ENCODE data around the gene ANP32B. TPM values are rescaled to one million over a fixed set of nuclear protein-coding genes. Genes with fewer than 3 reads are reported as not detected.

Gene ANP32B
- total and polyA plus RNA-seq, 7 donors, result 31.4 to 217 (median 66.7) TPM

DNA sequence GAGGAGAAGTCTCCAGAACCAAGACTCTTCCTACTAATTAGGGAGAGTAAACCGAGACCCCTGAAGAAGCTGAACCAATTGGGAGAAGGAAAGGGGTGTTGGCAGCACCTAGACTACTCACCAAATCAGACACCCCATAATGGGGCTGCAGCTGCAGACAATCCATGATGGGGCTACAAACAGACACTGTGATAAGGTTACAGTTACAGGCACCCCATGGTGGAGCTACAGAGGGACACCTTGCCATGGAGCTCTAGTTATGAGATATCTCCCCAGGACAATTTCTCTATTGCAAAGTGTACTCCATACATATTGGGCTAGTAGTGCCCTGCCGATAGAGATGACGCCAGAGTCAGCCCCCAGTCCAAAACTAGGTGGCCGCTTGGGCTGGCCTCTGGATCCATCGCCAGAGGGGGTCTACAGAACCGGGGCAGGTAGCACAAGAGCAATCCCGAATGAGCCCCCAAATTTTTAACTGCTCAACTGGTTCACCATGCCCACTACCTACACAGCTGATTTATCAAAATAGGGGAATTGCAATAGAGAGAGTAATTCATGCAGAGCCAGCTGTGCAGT, 71.3 kb downstream of the ANP32B start:
- WGBS, 2 donors, result 97 to 99% methylated on average over 7 of the region's 7 CpGs
- TF ChIP-seq, protein P1, sequence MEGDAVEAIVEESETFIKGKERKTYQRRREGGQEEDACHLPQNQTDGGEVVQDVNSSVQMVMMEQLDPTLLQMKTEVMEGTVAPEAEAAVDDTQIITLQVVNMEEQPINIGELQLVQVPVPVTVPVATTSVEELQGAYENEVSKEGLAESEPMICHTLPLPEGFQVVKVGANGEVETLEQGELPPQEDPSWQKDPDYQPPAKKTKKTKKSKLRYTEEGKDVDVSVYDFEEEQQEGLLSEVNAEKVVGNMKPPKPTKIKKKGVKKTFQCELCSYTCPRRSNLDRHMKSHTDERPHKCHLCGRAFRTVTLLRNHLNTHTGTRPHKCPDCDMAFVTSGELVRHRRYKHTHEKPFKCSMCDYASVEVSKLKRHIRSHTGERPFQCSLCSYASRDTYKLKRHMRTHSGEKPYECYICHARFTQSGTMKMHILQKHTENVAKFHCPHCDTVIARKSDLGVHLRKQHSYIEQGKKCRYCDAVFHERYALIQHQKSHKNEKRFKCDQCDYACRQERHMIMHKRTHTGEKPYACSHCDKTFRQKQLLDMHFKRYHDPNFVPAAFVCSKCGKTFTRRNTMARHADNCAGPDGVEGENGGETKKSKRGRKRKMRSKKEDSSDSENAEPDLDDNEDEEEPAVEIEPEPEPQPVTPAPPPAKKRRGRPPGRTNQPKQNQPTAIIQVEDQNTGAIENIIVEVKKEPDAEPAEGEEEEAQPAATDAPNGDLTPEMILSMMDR (IDR thresholded peaks at IDR 0.05), result no peak
- TF ChIP-seq POLR2AphosphoS5 (IDR thresholded peaks at IDR 0.05) (no peak), EP300 (IDR thresholded peaks at IDR 0.05) (no peak), POLR2A (IDR thresholded peaks at IDR 0.05) (no peak)

DNA sequence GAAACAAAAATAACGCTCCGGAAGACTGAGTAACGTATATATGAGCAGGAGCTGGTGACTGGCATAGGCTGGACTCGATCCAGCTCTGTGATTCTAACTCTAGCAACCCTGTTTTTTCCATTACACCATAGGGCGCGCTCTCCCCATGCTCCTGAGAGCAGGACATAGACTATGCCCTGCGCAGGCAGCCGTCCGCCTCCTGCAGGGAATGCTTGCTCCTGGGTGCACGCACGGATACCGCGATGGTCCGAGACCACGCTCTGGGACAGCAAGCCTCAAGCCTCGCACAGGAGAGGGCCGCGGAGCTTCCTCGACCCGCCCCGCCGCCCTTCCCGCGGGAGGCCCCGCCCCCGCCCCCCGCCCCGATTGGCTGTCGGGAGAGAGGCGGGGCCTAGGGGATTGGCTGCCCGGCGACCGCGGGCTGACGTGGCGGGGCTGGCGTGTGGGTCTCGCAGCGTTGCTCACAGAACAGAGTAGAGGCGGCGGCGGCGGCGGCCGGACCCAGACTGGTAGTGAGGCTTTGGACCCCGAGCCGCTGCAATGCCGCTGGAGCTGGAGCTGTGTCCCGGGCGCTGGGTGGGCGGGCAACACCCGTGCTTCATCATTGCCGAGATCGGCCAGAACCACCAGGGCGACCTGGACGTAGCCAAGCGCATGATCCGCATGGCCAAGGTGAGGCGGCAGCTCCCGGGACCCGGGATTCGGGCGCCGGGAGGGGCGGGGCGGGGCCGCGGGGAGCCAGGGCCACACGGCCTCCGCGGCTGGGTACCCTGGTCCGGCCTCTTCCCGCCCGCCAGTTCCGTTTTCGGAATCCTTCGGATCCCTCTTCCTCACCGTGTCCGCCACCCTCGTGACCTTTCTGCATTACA, 73.4 kb downstream of the ANP32B start, which contains the start of gene NANS:
NANS (plus strand) TSS at position 464 of the 869 bp plus-strand sequence; CDS start at position 541, 77 bp downstream.
- H3K27ac ChIP-seq, result peak within 1 kb of the TSS; percentile 95 to 98 (median 96)
- intact Hi-C loops (cut with DNase I), result loop anchor here (1.0 to 10.0 kb wide), 4 partner anchors 74 to 1768 kb away; partner anchors contain the start of genes ANP32B, NR4A3, TBC1D2 and TRMO
- no peaks in the 10 kb centered on the region for H3K9me3 ChIP-seq
- WGBS, 2 donors, result 0 to 1% methylated on average over 80 of the region's 80 CpGs
- H3K4me3 ChIP-seq, result peak within 1 kb of the TSS; percentile 78 to 95 (median 82)
- DNase-seq, result peak; percentile 97
- TF ChIP-seq EP300 (IDR thresholded peaks at IDR 0.05), result no peak
- peak; percentile 94 to 98 (median 96) for TF ChIP-seq POLR2AphosphoS5 (IDR thresholded peaks at IDR 0.05)
- TF ChIP-seq POLR2A (IDR thresholded peaks at IDR 0.05), result peak; percentile 73 to 92
- TF ChIP-seq, protein P1 (IDR thresholded peaks at IDR 0.05), result no peak
- H3K27me3 ChIP-seq, result no peaks in the 10 kb centered on the region
- peaks cover 0 to 10% (median 2%) of the 10 kb centered on the region in 4 donors for H3K36me3 ChIP-seq
- H3K4me1 ChIP-seq, result peaks cover 0 to 20% (median 9%) of the 10 kb centered on the region in 4 donors

More for the DNA sequence above, 71.3 kb downstream of the ANP32B start:
- peaks cover 0 to 20% (median 9%) of the 10 kb centered on the region in 4 donors for H3K4me1 ChIP-seq
- H3K9me3 ChIP-seq, result no peaks in the 10 kb centered on the region
- intact Hi-C loops (cut with DNase I), result loop anchor here (10.0 kb wide), 1 partner anchor 1770 kb away; the partner anchor contains the start of gene NR4A3
- H3K4me3 ChIP-seq, result no peak overlapping the region
- no peaks in the 10 kb centered on the region for H3K36me3 ChIP-seq
- H3K27me3 ChIP-seq, result no peaks in the 10 kb centered on the region
- no peak for DNase-seq
- H3K27ac ChIP-seq, result no peak overlapping the region

DNA sequence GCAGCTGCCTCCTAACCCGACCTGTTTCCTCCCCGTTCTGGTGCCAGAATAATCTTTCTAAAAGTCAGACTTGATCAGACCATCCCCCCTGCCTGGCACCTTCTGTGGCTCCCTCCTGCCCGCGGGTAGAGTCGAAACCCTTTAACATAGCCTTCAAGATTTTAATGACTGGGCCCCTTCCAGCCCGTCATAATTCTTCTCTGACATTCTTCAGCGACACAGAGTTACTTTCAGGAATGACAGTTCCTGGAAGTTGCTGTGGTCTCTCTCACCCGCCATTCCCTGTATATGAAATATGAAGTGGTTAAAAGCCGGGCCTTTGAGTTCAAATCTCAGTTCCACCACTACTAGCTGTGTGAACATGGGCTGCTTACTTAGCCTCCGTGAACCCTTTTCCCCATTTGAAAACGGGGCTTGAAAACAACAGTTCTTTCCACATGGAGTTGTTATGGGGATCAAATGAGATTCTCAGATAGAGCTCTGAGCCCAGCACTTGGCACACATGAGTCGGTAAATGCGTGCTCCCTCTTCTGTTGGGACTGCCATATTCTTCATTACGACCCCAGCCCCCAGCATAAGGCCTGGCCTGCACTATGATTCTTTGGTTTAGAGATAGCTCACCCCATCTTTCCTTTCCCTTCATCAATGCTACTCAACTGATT, 74.1 kb downstream of the ANP32B start:
- Histone ChIP-seq H3K27ac (peak overlapping the region; percentile 95 to 98 (median 96)), H3K9me3 (no peaks in the 10 kb centered on the region), H3K27me3 (no peaks in the 10 kb centered on the region), H3K36me3 (peaks cover 0 to 17% (median 6%) of the 10 kb centered on the region in 4 donors), H3K4me3 (peak overlapping the region; percentile 78 to 95 (median 82)), H3K4me1 (peaks cover 0 to 20% (median 9%) of the 10 kb centered on the region in 4 donors)
- 2 to 4% methylated on average over 14 of the region's 14 CpGs for WGBS, 2 donors
- DNase-seq, result no peak
- TF ChIP-seq, protein P1 (IDR thresholded peaks at IDR 0.05), result no peak
- TF ChIP-seq EP300 (IDR thresholded peaks at IDR 0.05) (no peak), POLR2A (IDR thresholded peaks at IDR 0.05) (no peak)
- intact Hi-C loops (cut with DNase I), result loop anchor here (2.0 to 10.0 kb wide), 3 partner anchors 74 to 1768 kb away; partner anchors contain the start of genes ANP32B, NR4A3 and TRMO

DNA sequence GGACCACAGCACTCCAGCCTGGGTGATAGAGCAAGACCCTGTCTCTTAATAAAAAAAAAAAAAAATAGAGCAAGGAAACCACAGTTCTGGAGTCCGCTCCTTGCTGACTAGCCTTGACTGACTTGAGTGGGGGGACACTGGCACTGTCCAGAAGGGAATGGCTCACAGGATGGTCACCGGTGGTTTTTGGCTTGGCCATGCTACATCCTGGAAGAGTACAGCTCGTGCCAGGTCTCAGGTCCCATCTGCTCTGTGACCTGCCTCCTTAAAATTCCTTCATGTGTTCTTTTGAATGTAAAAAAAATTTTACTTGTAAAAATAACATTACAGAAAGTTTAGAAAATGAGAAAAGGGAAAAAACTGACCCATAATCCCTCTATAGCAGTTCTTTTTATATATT, 79.0 kb downstream of the ANP32B start:
- Histone ChIP-seq H3K36me3 (peaks cover 0 to 53% (median 15%) of the 10 kb centered on the region in 4 donors), H3K4me1 (peaks cover 0 to 16% (median 8%) of the 10 kb centered on the region in 4 donors)

More for the DNA sequence above, 79.0 kb downstream of the ANP32B start:
- Histone ChIP-seq H3K27me3 (no peaks in the 10 kb centered on the region), H3K9me3 (no peaks in the 10 kb centered on the region), H3K27ac (no peak overlapping the region), H3K4me3 (no peak overlapping the region)
- intact Hi-C loops (cut with DNase I), result no loop called here
- WGBS, 2 donors, result 56 to 77% methylated on average over 3 of the region's 3 CpGs
- no peak for DNase-seq
- TF ChIP-seq POLR2A (IDR thresholded peaks at IDR 0.05), result no peak
- TF ChIP-seq EP300 (IDR thresholded peaks at IDR 0.05), result no peak
- TF ChIP-seq, protein P1 (IDR thresholded peaks at IDR 0.05), result no peak
- no peak for TF ChIP-seq POLR2AphosphoS5 (IDR thresholded peaks at IDR 0.05)

All from sigmoid colon (tissue), 7 donors.